ENCODE data around the gene IFITM1. TPM values are rescaled to one million over a fixed set of nuclear protein-coding genes. Genes with fewer than 3 reads are reported as not detected.

Gene IFITM1
- total and polyA plus RNA-seq, 2 of the 8 experiments (the other 6 are each of a cell fraction or from before 2014, with no cell fraction given) = 394 to 1,464 TPM

DNA sequence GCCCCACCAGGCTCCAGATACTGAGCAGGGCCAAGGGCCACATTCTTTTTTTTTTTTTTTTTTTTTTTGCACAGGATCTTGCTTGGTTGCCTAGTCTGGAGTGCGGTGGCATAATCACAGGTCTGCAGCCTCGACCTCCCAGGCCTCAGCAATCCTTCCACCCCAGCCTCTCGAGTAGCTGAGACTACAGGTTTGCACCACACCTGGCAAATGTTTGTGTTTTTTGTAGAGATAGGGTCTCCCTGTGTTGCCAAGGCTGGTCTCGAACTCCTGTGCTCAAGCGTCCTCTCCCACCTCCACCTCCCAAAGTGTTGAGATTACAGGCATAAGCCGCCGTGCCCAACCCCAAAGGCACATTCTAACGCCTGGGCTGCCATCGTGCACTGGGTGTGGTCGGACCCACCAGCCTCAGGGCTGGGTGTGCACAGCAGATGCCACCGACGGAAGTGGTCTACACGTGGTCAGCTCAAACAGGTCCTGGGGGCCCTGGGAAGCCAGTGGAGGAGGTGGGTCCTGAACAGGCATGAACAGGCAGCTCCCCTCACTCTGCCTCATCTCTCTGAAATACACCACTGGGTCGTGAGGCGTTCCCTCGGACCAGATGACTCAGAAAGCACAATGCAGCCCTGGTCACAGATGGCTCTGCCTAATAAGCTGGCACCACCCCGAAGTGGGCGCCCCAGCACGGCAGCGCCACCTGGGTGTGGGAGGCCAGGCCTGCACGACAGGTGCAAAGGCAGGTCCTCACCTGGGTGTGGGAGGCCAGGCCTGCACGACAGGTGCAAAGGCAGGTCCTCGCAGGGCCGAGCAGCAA, 50.3 kb downstream of the IFITM1 start (continued):
- TF ChIP-seq NANOG (IDR thresholded peaks at IDR 0.05; ENCODE audit: insufficient read depth, low read depth, low read length, poor library complexity, severe bottlenecking) = no peak

Small RNA genes lying within 50 kb of the gene (small RNA-seq; reads per million reads assigned to genes)
- gene AC136475.6 (ENCODE audit: insufficient read depth) = not detected

Other genes starting within 250 kb of the IFITM1 start
- not detected in 2 replicates for gene SCGB1C1, start 121.0 kb upstream of the IFITM1 start, total RNA-seq (2021; fragmentation: NEBNext Ultra II Directional; extraction: Animal tissue kit (Norgen Biotek cat#: 25700))
- gene SCGB1C1, start 121.0 kb upstream of the IFITM1 start, polyA plus RNA-seq (2011; rRNA removed) = not detected in 2 replicates
- 37.9 and 40.2 TPM in 2 replicates for gene BET1L, start 106.6 kb upstream of the IFITM1 start, total RNA-seq (2021; fragmentation: NEBNext Ultra II Directional; extraction: Animal tissue kit (Norgen Biotek cat#: 25700))
- gene BET1L, start 106.6 kb upstream of the IFITM1 start, polyA plus RNA-seq (2011; rRNA removed) = 61.9 and 71.1 TPM in 2 replicates
- 67.0 and 76.7 TPM in 2 replicates for gene RIC8A, start 106.3 kb upstream of the IFITM1 start, total RNA-seq (2021; fragmentation: NEBNext Ultra II Directional; extraction: Animal tissue kit (Norgen Biotek cat#: 25700))
- gene RIC8A, start 106.3 kb upstream of the IFITM1 start, polyA plus RNA-seq (2011; rRNA removed) = 105 and 123 TPM in 2 replicates
- 14.3 and 14.6 TPM in 2 replicates for gene SIRT3, start 77.7 kb upstream of the IFITM1 start, total RNA-seq (2021; fragmentation: NEBNext Ultra II Directional; extraction: Animal tissue kit (Norgen Biotek cat#: 25700))
- gene SIRT3, start 77.7 kb upstream of the IFITM1 start, polyA plus RNA-seq (2011; rRNA removed) = 21.6 and 25.5 TPM in 2 replicates
- gene PSMD13, start 77.1 kb upstream of the IFITM1 start, total RNA-seq (2021; fragmentation: NEBNext Ultra II Directional; extraction: Animal tissue kit (Norgen Biotek cat#: 25700)) = 136 and 141 TPM in 2 replicates
- gene PSMD13, start 77.1 kb upstream of the IFITM1 start, polyA plus RNA-seq (2011; rRNA removed) = 121 and 130 TPM in 2 replicates
- not detected in 2 replicates for gene NLRP6, start 35.6 kb upstream of the IFITM1 start, total RNA-seq (2021; fragmentation: NEBNext Ultra II Directional; extraction: Animal tissue kit (Norgen Biotek cat#: 25700))
- gene NLRP6, start 35.6 kb upstream of the IFITM1 start, polyA plus RNA-seq (2011; rRNA removed) = 0.06 TPM in 1 of 2 replicates, not detected in the other
- 52.9 and 60.7 TPM in 2 replicates for gene PGGHG, start 24.9 kb upstream of the IFITM1 start, total RNA-seq (2021; fragmentation: NEBNext Ultra II Directional; extraction: Animal tissue kit (Norgen Biotek cat#: 25700))
- gene PGGHG, start 24.9 kb upstream of the IFITM1 start, polyA plus RNA-seq (2011; rRNA removed) = 34.8 and 61.4 TPM in 2 replicates
- gene IFITM5, start 14.5 kb upstream of the IFITM1 start, total RNA-seq (2021; fragmentation: NEBNext Ultra II Directional; extraction: Animal tissue kit (Norgen Biotek cat#: 25700)) = not detected in 2 replicates
- 0.50 TPM in 1 of 2 replicates, not detected in the other for gene IFITM5, start 14.5 kb upstream of the IFITM1 start, polyA plus RNA-seq (2011; rRNA removed)
- 363 and 399 TPM in 2 replicates for gene IFITM2, start 6.2 kb upstream of the IFITM1 start, total RNA-seq (2021; fragmentation: NEBNext Ultra II Directional; extraction: Animal tissue kit (Norgen Biotek cat#: 25700))
- gene IFITM2, start 6.2 kb upstream of the IFITM1 start, polyA plus RNA-seq (2011; rRNA removed) = 764 and 902 TPM in 2 replicates
- gene IFITM3, start 6.8 kb downstream of the IFITM1 start, total RNA-seq (2021; fragmentation: NEBNext Ultra II Directional; extraction: Animal tissue kit (Norgen Biotek cat#: 25700)) = 230 and 238 TPM in 2 replicates
- gene IFITM3, start 6.8 kb downstream of the IFITM1 start, polyA plus RNA-seq (2011; rRNA removed) = 666 and 779 TPM in 2 replicates
- gene B4GALNT4, start 55.5 kb downstream of the IFITM1 start, total RNA-seq (2021; fragmentation: NEBNext Ultra II Directional; extraction: Animal tissue kit (Norgen Biotek cat#: 25700)) = 76.3 and 89.0 TPM in 2 replicates
- 40.9 and 69.4 TPM in 2 replicates for gene B4GALNT4, start 55.5 kb downstream of the IFITM1 start, polyA plus RNA-seq (2011; rRNA removed)
- gene PKP3, start 80.2 kb downstream of the IFITM1 start, total RNA-seq (2021; fragmentation: NEBNext Ultra II Directional; extraction: Animal tissue kit (Norgen Biotek cat#: 25700)) = 28.5 and 28.7 TPM in 2 replicates
- gene PKP3, start 80.2 kb downstream of the IFITM1 start, polyA plus RNA-seq (2011; rRNA removed) = 16.7 and 28.0 TPM in 2 replicates
- gene SIGIRR, start 101.0 kb downstream of the IFITM1 start, total RNA-seq (2021; fragmentation: NEBNext Ultra II Directional; extraction: Animal tissue kit (Norgen Biotek cat#: 25700)) = 66.3 and 68.9 TPM in 2 replicates
- 55.2 and 94.2 TPM in 2 replicates for gene SIGIRR, start 101.0 kb downstream of the IFITM1 start, polyA plus RNA-seq (2011; rRNA removed)
- gene ANO9, start 128.0 kb downstream of the IFITM1 start, total RNA-seq (2021; fragmentation: NEBNext Ultra II Directional; extraction: Animal tissue kit (Norgen Biotek cat#: 25700)) = 18.0 and 20.0 TPM in 2 replicates
- 20.7 and 24.6 TPM in 2 replicates for gene ANO9, start 128.0 kb downstream of the IFITM1 start, polyA plus RNA-seq (2011; rRNA removed)
- 48.7 and 52.4 TPM in 2 replicates for gene PTDSS2, start 136.2 kb downstream of the IFITM1 start, total RNA-seq (2021; fragmentation: NEBNext Ultra II Directional; extraction: Animal tissue kit (Norgen Biotek cat#: 25700))
- 68.2 and 108 TPM in 2 replicates for gene PTDSS2, start 136.2 kb downstream of the IFITM1 start, polyA plus RNA-seq (2011; rRNA removed)
- gene RNH1, start 193.2 kb downstream of the IFITM1 start, total RNA-seq (2021; fragmentation: NEBNext Ultra II Directional; extraction: Animal tissue kit (Norgen Biotek cat#: 25700)) = 49.8 and 53.4 TPM in 2 replicates
- 48.7 and 86.4 TPM in 2 replicates for gene RNH1, start 193.2 kb downstream of the IFITM1 start, polyA plus RNA-seq (2011; rRNA removed)
- gene HRAS, start 221.5 kb downstream of the IFITM1 start, total RNA-seq (2021; fragmentation: NEBNext Ultra II Directional; extraction: Animal tissue kit (Norgen Biotek cat#: 25700)) = 54.7 and 60.9 TPM in 2 replicates
- gene HRAS, start 221.5 kb downstream of the IFITM1 start, polyA plus RNA-seq (2011; rRNA removed) = 44.3 and 63.4 TPM in 2 replicates
- gene LRRC56, start 223.5 kb downstream of the IFITM1 start, total RNA-seq (2021; fragmentation: NEBNext Ultra II Directional; extraction: Animal tissue kit (Norgen Biotek cat#: 25700)) = 1.9 and 2.1 TPM in 2 replicates
- 0.94 and 1.6 TPM in 2 replicates for gene LRRC56, start 223.5 kb downstream of the IFITM1 start, polyA plus RNA-seq (2011; rRNA removed)
- 2.6 and 3.1 TPM in 2 replicates for gene LMNTD2, start 246.7 kb downstream of the IFITM1 start, total RNA-seq (2021; fragmentation: NEBNext Ultra II Directional; extraction: Animal tissue kit (Norgen Biotek cat#: 25700))
- gene LMNTD2, start 246.7 kb downstream of the IFITM1 start, polyA plus RNA-seq (2011; rRNA removed) = 1.6 and 3.6 TPM in 2 replicates
- 20.6 and 22.3 TPM in 2 replicates for gene RASSF7, start 246.9 kb downstream of the IFITM1 start, total RNA-seq (2021; fragmentation: NEBNext Ultra II Directional; extraction: Animal tissue kit (Norgen Biotek cat#: 25700))
- 43.9 and 60.6 TPM in 2 replicates for gene RASSF7, start 246.9 kb downstream of the IFITM1 start, polyA plus RNA-seq (2011; rRNA removed)